ENCODE results near the gene F10. TPM values are rescaled to one million over a fixed set of nuclear protein-coding genes. Genes with fewer than 3 reads are reported as not detected.

F10 gene
- total and polyA plus RNA-seq, 2 of the 13 experiments (the other 11 are each of a cell fraction or from before 2014, with no cell fraction given) = 58.4 to 237 TPM

- TF ChIP-seq ZNF660 (CRISPR knock-in tag; IDR thresholded peaks at IDR 0.05; ENCODE audit: borderline replicate concordance, low read depth) (no peak), ZNF362 (CRISPR knock-in tag; IDR thresholded peaks at IDR 0.05; ENCODE audit: borderline replicate concordance) (peak; percentile 24; the same call in 1 of the 2 replicates), ZNF674 (CRISPR knock-in tag; IDR thresholded peaks at IDR 0.05; ENCODE audit: low read depth) (0 out of 2 replicates have a peak, but pooled peaks have one; percentile 47), SRSF1 (optimal IDR thresholded peaks at IDR 0.05; ENCODE audit: low read depth, low read length) (no peak), ZNF709 (CRISPR knock-in tag; IDR thresholded peaks at IDR 0.05) (no peak; the same call in 1 of the 2 replicates), HNF1A (IDR thresholded peaks at IDR 0.05; ENCODE audit: low read depth) (no peak), HNF1A (CRISPR knock-in tag; IDR thresholded peaks at IDR 0.05; ENCODE audit: borderline replicate concordance) (peak; percentile 61; the same call in 1 of the 2 replicates), ZNF3 (CRISPR knock-in tag; IDR thresholded peaks at IDR 0.05) (no peak), U2AF2 (IDR thresholded peaks at IDR 0.05; ENCODE audit: low read depth, low read length) (no peak), ZNF34 (CRISPR knock-in tag; IDR thresholded peaks at IDR 0.05; ENCODE audit: borderline replicate concordance) (no peak), ZNF646 (CRISPR knock-in tag; IDR thresholded peaks at IDR 0.05) (no peak), BCL6 (CRISPR knock-in tag; IDR thresholded peaks at IDR 0.05) (peak; percentile 79), ISL2 (CRISPR knock-in tag; IDR thresholded peaks at IDR 0.05) (peak; percentile 67), RBM22 (optimal IDR thresholded peaks at IDR 0.05; ENCODE audit: low read length) (no peak), ZNF605 (CRISPR knock-in tag; IDR thresholded peaks at IDR 0.05) (no peak), NFIC (IDR thresholded peaks at IDR 0.05; ENCODE audit: low read length) (no peak), NFE2 (CRISPR knock-in tag; IDR thresholded peaks at IDR 0.05) (no peak)
Measured at GRCh38 chr13:113149711-113150549, 27.3 kb downstream of the F10 start (continued).
